ENCODE measurements around the gene ATXN1.

ATXN1 gene

GRCh38 chr6:16658348-16659034 lies 102.8 kb downstream of the ATXN1 start (continued):
- TF ChIP-seq SCRT2 (tag by site-specific recombination; IDR thresholded peaks at IDR 0.05), result no peak
- peak; percentile 39; the same call in 1 of the 2 replicates for TF ChIP-seq ZNF394 (tag by site-specific recombination; IDR thresholded peaks at IDR 0.05; ENCODE audit: borderline replicate concordance)
- peak; percentile 59; the same call in 1 of the 2 replicates for TF ChIP-seq ZNF561 (tag by site-specific recombination; IDR thresholded peaks at IDR 0.05; ENCODE audit: borderline replicate concordance)
- TF ChIP-seq, protein P1, sequence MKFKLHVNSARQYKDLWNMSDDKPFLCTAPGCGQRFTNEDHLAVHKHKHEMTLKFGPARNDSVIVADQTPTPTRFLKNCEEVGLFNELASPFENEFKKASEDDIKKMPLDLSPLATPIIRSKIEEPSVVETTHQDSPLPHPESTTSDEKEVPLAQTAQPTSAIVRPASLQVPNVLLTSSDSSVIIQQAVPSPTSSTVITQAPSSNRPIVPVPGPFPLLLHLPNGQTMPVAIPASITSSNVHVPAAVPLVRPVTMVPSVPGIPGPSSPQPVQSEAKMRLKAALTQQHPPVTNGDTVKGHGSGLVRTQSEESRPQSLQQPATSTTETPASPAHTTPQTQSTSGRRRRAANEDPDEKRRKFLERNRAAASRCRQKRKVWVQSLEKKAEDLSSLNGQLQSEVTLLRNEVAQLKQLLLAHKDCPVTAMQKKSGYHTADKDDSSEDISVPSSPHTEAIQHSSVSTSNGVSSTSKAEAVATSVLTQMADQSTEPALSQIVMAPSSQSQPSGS (tag by site-specific recombination; IDR thresholded peaks at IDR 0.05; ENCODE audit: low read depth), result 0 out of 2 replicates have a peak, but pooled peaks have one; percentile 32
- peak; percentile 91; the same call in 1 of the 2 replicates for TF ChIP-seq TRIM28 (IDR thresholded peaks at IDR 0.05; ENCODE audit: borderline replicate concordance, low read length)
- peak; percentile 81 for TF ChIP-seq PRDM6 (tag by site-specific recombination; IDR thresholded peaks at IDR 0.05)
- TF ChIP-seq ZNF2 (tag by site-specific recombination; IDR thresholded peaks at IDR 0.05), result 0 out of 2 replicates have a peak, but pooled peaks have one; percentile 37
- TF ChIP-seq ZNF366 (tag by site-specific recombination; conservative IDR thresholded peaks at IDR 0.05), result peak; percentile 60; the same call in 1 of the 2 replicates
- TF ChIP-seq ZBTB21 (tag by site-specific recombination; IDR thresholded peaks at IDR 0.05), result 0 out of 2 replicates have a peak, but pooled peaks have one; percentile 38
- TF ChIP-seq ZNF324 (tag by site-specific recombination; IDR thresholded peaks at IDR 0.05), result no peak
- TF ChIP-seq ZSCAN4 (tag by site-specific recombination; IDR thresholded peaks at IDR 0.05), result no peak
- peak; percentile 84 for TF ChIP-seq FEZF1 (tag by site-specific recombination; IDR thresholded peaks at IDR 0.05)
- TF ChIP-seq ZNF398 (tag by site-specific recombination; IDR thresholded peaks at IDR 0.05), result no peak
- TF ChIP-seq ZNF549 (tag by site-specific recombination; IDR thresholded peaks at IDR 0.05), result no peak
- TF ChIP-seq ZNF16 (tag by site-specific recombination; IDR thresholded peaks at IDR 0.05; ENCODE audit: low read depth), result no peak
- peak; percentile 81 for TF ChIP-seq OSR2 (tag by site-specific recombination; IDR thresholded peaks at IDR 0.05)
- TF ChIP-seq TCF7L2 (IDR thresholded peaks at IDR 0.05; ENCODE audit: borderline replicate concordance, low read depth, low read length), result peak; percentile 56; the same call in 1 of the 2 replicates
- TF ChIP-seq KLF10 (tag by site-specific recombination; IDR thresholded peaks at IDR 0.05), result no peak
- TF ChIP-seq PRDM4 (tag by site-specific recombination; IDR thresholded peaks at IDR 0.05), result peak; percentile 98
- no peak for TF ChIP-seq ZIC2 (tag by site-specific recombination; IDR thresholded peaks at IDR 0.05)
- TF ChIP-seq ZNF48 (tag by site-specific recombination; IDR thresholded peaks at IDR 0.05), result no peak
- no peak for TF ChIP-seq ZBTB1 (tag by site-specific recombination; IDR thresholded peaks at IDR 0.05)
- TF ChIP-seq ZNF600 (tag by site-specific recombination; IDR thresholded peaks at IDR 0.05), result 0 out of 2 replicates have a peak, but pooled peaks have one; percentile 24
- no peak for TF ChIP-seq ZNF148 (tag by site-specific recombination; IDR thresholded peaks at IDR 0.05; ENCODE audit: borderline replicate concordance)
- peak; percentile 62 for TF ChIP-seq ZBTB17 (tag by site-specific recombination; IDR thresholded peaks at IDR 0.05)
- no peak for TF ChIP-seq ZNF530 (tag by site-specific recombination; IDR thresholded peaks at IDR 0.05; ENCODE audit: low read depth)
- peak; percentile 89 for TF ChIP-seq ZFP37 (tag by site-specific recombination; IDR thresholded peaks at IDR 0.05)
- no peak for TF ChIP-seq ZFP41 (tag by site-specific recombination; IDR thresholded peaks at IDR 0.05; ENCODE audit: borderline replicate concordance)
